Right renal pelvis (tissue), 4 donors: Measurements from ENCODE around the gene TMEM45B. TPM values are rescaled to one million over a fixed set of nuclear protein-coding genes. Genes with fewer than 3 reads are reported as not detected.
A peak's percentile ranks its signal among the peaks of the same experiment; 100 is the strongest.

Experiments used
- DNase-seq, 4 donors: peaks; one replicate each; pipeline ENCODE4 v3.0.0-alpha.2; 2013; ENCODE audit warnings: low read depth in 4 of 4, low spot score in 3 of 4, missing footprints in 1 of 4
- polyA plus RNA-seq, 4 donors: library from polyadenylated mRNA; unstranded; fragments of 120-200 nt; gene quantifications; one replicate each; pipeline ENCODE4 v1.2.1, GENCODE V29; 2013; ENCODE audit not compliant: insufficient read length in 4 of 4

The TMEM45B gene
- polyA plus RNA-seq, 4 donors = 18.0 to 32.6 (median 21.4) TPM

- DNase-seq = peak; percentile 67 to 75 (median 72)
These were observed 79.7 kb downstream of the TMEM45B start, which contains the start of gene NFRKB for GRCh38 chr11:129895126-129896041. Gene NFRKB, minus strand, starts transcription at chr11:129895578. Its CDS starts 2,729 bp downstream, at chr11:129892849.

GRCh38 chr11:129896062-129896461 lies 80.4 kb downstream of the TMEM45B start:
- no peak for DNase-seq

GRCh38 chr11:129905402-129905801 lies 89.8 kb downstream of the TMEM45B start:
- DNase-seq = no peak

Other genes starting within 250 kb of the TMEM45B start
- 10 to 100 TPM; 35.7 to 50.7 (median 42.0) TPM for gene NFRKB, start 79.7 kb downstream of the TMEM45B start, polyA plus RNA-seq
- 10 to 100 TPM in 3 of 4 donors, 1 to 10 TPM in 1; 8.3 to 10.8 (median 10.3) TPM for gene PRDM10, start 187.0 kb downstream of the TMEM45B start, polyA plus RNA-seq